Activated CD4-positive, CD25-positive, alpha-beta regulatory T cell treated with anti-CD3 and anti-CD28 coated beads, Interleukin-2, amount 50 U/mL, for 16 hours (primary cell): ENCODE measurements around the gene YEATS2.
"Not testable (repeated sequence)": the region's sequence is repeated elsewhere in the genome, so short reads cannot be mapped to it uniquely, and the experiment has no call there.

Source experiments
- DNase-seq: peaks from one replicate; pipeline ENCODE4 v3.0.0-alpha.2; 2020; ENCODE audit warnings: low read depth, low spot score

Gene YEATS2

GRCh38 chr3:183697610-183698317, at the start of gene YEATS2:
YEATS2 (plus strand) TSS chr3:183697797; CDS start chr3:183715163, 17,366 bp downstream.
- peak; percentile 51 for DNase-seq

- no peak for DNase-seq
Measured at GRCh38 chr3:183650554-183650953, 47.0 kb upstream of the YEATS2 start.

GRCh38 chr3:183653209-183654064, 44.2 kb upstream of the YEATS2 start:
- DNase-seq = no peak

- no peak for DNase-seq
Measured at GRCh38 chr3:183654727-183655126, 42.9 kb upstream of the YEATS2 start.

- DNase-seq = no peak
Measured at GRCh38 chr3:183662099-183662498, 35.5 kb upstream of the YEATS2 start.

- no peak for DNase-seq
Measured at GRCh38 chr3:183664913-183665381, 32.6 kb upstream of the YEATS2 start.

GRCh38 chr3:183680061-183680460, 17.5 kb upstream of the YEATS2 start:
- DNase-seq = no peak

- no peak for DNase-seq
Measured at GRCh38 chr3:183687705-183688104, 9.9 kb upstream of the YEATS2 start.

GRCh38 chr3:183688874-183689273, 8.7 kb upstream of the YEATS2 start:
- DNase-seq = no peak

GRCh38 chr3:183689621-183690020, 8.0 kb upstream of the YEATS2 start:
- not testable (repeated sequence) for DNase-seq

- DNase-seq = no peak
Measured at GRCh38 chr3:183690402-183690995, 7.1 kb upstream of the YEATS2 start.

GRCh38 chr3:183692436-183692835, 5.2 kb upstream of the YEATS2 start:
- no peak for DNase-seq

GRCh38 chr3:183695569-183696364, 1.8 kb upstream of the YEATS2 start:
- no peak for DNase-seq

GRCh38 chr3:183697123-183697609, 431 bp upstream of the YEATS2 start:
- no peak for DNase-seq

GRCh38 chr3:183698318-183698751, 738 bp downstream of the YEATS2 start:
- DNase-seq = no peak

- DNase-seq = no peak
Measured at GRCh38 chr3:183698756-183699155, 1.2 kb downstream of the YEATS2 start.

- no peak for DNase-seq
Measured at GRCh38 chr3:183699238-183699947, 1.8 kb downstream of the YEATS2 start.

GRCh38 chr3:183701744-183702143, 4.1 kb downstream of the YEATS2 start:
- DNase-seq = no peak

GRCh38 chr3:183703892-183704291, 6.3 kb downstream of the YEATS2 start:
- DNase-seq = not testable (repeated sequence)

GRCh38 chr3:183710231-183710630, 12.6 kb downstream of the YEATS2 start:
- DNase-seq = no peak

- no peak for DNase-seq
Measured at GRCh38 chr3:183711516-183711915, 13.9 kb downstream of the YEATS2 start.
